Natural killer cell treated with Interleukin-12 subunit alpha and Interleukin-12 subunit beta and Interleukin-15 and Interleukin-18, amount 100 ng/mL, for 72 hours (primary cell): ENCODE measurements around the gene RAB33B. TPM values are rescaled to one million over a fixed set of nuclear protein-coding genes. Genes with fewer than 3 reads are reported as not detected.

Experiments
- ATAC-seq, 2 donors: fragments of 150-1000 bp; cut with Tn5 transposase in 1 of 2; sonication (Bioruptor Pico), chemical (Tn5 transposase) in 1 of 2; 2 replicates each; pipeline ENCODE4 v1.10.0; 2021
- DNase-seq: peaks from one replicate; pipeline ENCODE4 v3.0.0; 2022; ENCODE audit warnings: low spot score
- H3K27ac Mint-ChIP-seq, 2 donors: 1 replicate in 1 of 2; 2 replicates in 1 of 2; pipeline ENCODE4 v1.8.0; 2022; ENCODE audit warnings: mixed read lengths in 2 of 2, mild to moderate bottlenecking in 1 of 2, moderate library complexity in 1 of 2
- H3K27me3 Mint-ChIP-seq, 2 donors: 1 replicate in 1 of 2; 2 replicates in 1 of 2; pipeline ENCODE4 v1.8.0; 2022; ENCODE audit warnings: mixed read lengths in 2 of 2
- H3K36me3 Mint-ChIP-seq: one replicate; pipeline ENCODE4 v1.8.0; 2022; ENCODE audit warnings: mixed read lengths
- H3K4me1 Mint-ChIP-seq, 2 donors: 1 replicate in 1 of 2; 2 replicates in 1 of 2; pipeline ENCODE4 v1.8.0; 2022; ENCODE audit warnings: low read depth in 2 of 2, mixed read lengths in 2 of 2, mild to moderate bottlenecking in 1 of 2
- H3K4me3 Mint-ChIP-seq: one replicate; pipeline ENCODE4 v1.8.0; 2022; ENCODE audit warnings: mixed read lengths
- H3K9me3 Mint-ChIP-seq: 2 replicates; pipeline ENCODE4 v1.8.0; 2022; ENCODE audit warnings: mixed read lengths
- total RNA-seq, 2 donors: library from RNA; stranded (reverse); gene quantifications; one replicate each; pipeline ENCODE4 v1.2.3, GENCODE V29; 2022

RAB33B gene
- total RNA-seq, 2 donors from 2014 or later: 6.8 to 10.0 TPM

DNA sequence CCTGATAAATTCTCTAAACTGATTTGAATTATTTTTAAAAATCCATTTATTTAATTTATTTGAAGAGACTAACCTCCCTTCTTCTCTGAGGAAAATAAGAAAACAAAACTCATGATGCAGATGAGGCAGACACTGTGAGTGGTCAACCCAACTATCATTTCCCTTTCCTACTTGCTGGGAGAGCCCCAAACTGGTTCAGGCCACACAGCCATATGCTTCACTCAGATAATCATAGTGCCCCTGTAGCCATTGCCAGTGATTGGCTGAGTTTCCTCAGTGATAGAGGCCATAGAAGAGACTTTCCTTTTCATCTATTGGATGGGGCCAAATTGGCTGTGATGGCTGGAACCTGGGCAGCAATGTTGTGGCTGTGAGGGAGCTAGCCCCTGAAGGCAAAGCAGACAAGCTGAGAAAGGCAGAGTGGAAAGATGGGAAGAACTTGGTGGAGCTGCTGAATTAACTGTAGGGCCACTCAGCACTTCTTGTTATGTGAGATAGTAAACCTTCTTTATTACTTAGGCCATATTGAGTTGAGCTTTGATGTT is 49.8 kb downstream of the RAB33B start:
- ATAC-seq: no peak
- H3K36me3 Mint-ChIP-seq: no peaks in the 10 kb centered on the region

DNA sequence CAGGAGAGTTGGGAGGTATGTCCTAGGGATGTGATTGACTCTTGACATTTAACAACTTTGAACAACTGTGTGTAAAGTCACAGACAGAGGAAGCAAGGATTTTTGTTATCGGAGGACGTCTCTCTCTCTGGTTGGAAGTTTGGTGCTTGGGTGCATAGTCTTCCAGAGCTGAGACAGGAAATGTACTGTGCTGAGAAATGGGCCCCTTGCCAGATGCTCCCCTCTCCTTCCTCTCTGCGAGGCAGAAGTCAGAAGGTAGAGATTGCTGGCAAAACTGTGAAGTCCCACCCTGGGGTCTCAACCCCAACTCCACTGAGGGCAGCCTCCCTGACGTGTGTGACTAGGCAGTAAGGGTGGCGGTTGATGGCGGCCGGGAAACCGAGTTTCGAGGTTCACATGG is 52.9 kb downstream of the RAB33B start:
- no peaks in the 10 kb centered on the region for H3K36me3 Mint-ChIP-seq
- H3K27ac Mint-ChIP-seq: no peak overlapping the region
- DNase-seq: no peak
- H3K27me3 Mint-ChIP-seq: peaks cover 7 to 9% of the 10 kb centered on the region in 2 donors
- no peaks in the 10 kb centered on the region for H3K4me1 Mint-ChIP-seq
- H3K9me3 Mint-ChIP-seq: no peaks in the 10 kb centered on the region
- no peak for ATAC-seq
- H3K4me3 Mint-ChIP-seq: no peak overlapping the region

More for the DNA sequence above, 49.8 kb downstream of the RAB33B start:
- H3K27ac Mint-ChIP-seq: no peak overlapping the region
- H3K9me3 Mint-ChIP-seq: no peaks in the 10 kb centered on the region
- H3K27me3 Mint-ChIP-seq: peaks cover 8 to 11% of the 10 kb centered on the region in 2 donors
- H3K4me1 Mint-ChIP-seq: no peaks in the 10 kb centered on the region
- H3K4me3 Mint-ChIP-seq: no peak overlapping the region
- DNase-seq: no peak

DNA sequence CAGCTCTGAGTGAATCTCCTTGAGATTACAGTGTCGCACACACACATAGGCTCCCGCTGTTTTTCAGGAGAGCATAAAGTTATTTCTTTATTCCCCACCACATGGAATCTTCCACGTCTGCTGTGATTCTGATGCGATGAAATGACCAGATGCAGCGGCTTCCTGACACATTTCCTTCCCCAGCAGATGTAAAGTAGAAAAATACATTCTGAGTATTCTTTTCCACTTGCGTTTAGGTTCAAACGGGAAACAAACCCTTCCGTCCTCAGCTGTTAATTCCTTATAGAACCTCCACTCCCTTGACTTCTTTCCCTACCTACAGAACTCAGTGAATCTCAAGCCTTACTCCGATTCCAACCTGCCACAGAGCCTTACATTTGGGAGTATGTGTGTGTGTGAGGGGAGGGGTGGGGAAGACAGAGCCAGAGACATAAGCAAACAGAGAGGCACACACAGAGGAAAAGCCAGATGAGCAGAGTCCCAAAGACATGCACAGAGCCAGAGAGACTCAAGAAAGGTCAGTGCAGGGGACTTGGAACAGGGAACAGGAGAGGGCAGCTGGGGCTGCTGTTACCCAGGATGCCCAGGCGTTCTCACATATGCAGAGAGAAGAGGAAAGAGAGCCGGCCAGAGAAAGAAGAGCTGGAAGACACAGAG is 54.8 kb downstream of the RAB33B start:
- Mint-ChIP-seq H3K4me3 (no peak overlapping the region), H3K27ac (no peak overlapping the region), H3K36me3 (no peaks in the 10 kb centered on the region), H3K27me3 (peaks cover 0 to 2% of the 10 kb centered on the region in 2 donors), H3K9me3 (no peaks in the 10 kb centered on the region), H3K4me1 (no peaks in the 10 kb centered on the region)
- no peak for DNase-seq
- no peak for ATAC-seq

DNA sequence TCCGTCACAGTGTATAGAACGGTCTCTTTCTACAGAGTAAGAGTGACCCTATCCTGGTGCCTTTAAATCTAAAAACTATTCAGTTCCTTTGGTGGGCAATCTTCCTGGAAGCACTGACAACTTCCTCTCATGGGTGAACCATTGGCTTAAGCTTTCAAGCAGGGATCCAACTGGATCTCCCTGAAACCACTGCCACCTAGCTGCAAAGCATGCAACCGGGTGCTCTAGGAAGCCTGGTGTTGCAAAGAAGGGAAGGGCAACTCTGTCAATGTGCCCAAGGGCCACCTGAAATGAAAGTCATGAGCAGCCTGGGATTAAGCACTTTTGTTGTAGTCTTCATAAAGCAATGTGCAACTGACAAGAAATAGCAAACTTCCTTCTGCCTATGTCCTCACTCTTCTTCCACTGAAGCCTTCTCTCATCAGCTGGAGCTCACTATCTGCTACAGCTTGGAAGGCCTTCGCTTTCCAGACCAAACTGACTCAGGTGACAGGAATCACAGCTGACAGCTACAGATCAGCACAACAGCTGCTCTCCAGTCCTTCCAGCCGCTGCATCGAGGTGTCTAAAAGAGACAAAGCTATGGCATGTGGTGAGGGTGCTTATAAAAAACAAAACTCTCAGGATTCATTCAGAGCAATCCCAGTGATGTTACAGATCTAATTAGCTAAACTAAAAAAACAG is 55.9 kb downstream of the RAB33B start:
- no peaks in the 10 kb centered on the region for H3K9me3 Mint-ChIP-seq
- H3K27ac Mint-ChIP-seq: no peak overlapping the region
- peaks cover 0 to 2% of the 10 kb centered on the region in 2 donors for H3K27me3 Mint-ChIP-seq
- no peaks in the 10 kb centered on the region for H3K4me1 Mint-ChIP-seq
- H3K4me3 Mint-ChIP-seq: no peak overlapping the region
- ATAC-seq: peak in 1 of 2 donors; percentile 17
- H3K36me3 Mint-ChIP-seq: no peaks in the 10 kb centered on the region
- no peak for DNase-seq

DNA sequence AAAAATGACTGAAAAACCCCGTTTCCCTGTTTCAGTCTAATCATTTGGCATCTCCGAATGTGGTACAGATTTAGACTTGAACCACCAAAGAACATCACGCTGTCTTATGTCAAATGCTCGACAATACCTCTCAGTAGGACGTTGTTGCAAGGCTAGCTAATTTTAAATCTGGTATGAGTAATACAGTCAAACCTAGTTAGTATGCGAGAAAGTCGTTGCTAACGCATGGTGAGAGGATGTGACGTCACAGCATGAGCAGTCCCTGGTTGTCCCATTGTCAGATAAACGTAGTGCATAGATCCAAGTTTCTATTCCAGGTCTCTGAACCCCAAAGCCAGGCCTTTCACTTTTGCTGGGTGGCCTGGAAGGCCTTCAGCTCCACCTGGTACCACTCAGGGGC is 57.4 kb downstream of the RAB33B start:
- no peaks in the 10 kb centered on the region for H3K36me3 Mint-ChIP-seq

DNA sequence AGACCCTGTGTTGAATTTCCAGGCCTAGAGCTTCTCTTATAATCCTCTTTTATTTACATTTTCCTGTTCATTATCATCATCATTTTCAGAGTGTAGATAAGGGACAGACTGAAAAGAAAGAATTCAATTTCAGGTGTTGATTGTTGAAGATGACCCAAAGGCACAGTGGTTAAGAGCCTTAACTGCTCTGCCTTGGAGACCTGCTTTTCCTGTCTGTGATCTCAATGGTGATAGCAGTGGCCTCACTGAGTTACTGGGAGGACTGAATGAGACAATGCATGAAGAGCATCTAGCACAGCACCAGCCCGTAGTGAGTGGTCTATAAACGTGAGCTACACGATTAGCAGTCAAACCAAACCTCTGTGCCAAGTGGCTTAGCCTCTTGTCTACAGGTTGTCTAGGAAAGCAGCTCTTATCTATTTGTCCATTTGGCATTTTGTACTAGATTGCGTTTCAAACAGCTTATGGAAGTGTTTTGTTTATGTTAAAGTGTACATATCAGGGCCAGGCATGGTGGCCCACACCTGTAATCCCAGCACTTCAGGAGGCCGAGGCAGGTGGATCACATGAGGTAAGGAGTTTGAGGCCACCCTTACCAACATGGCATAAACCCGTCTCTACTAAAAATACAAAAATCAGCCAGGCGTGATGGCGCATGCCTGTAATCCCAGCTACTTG is 60.6 kb downstream of the RAB33B start:
- H3K4me3 Mint-ChIP-seq: no peak overlapping the region
- no peaks in the 10 kb centered on the region for H3K36me3 Mint-ChIP-seq
- H3K27me3 Mint-ChIP-seq: no peaks in the 10 kb centered on the region
- H3K9me3 Mint-ChIP-seq: no peaks in the 10 kb centered on the region
- DNase-seq: no peak
- ATAC-seq: no peak
- H3K4me1 Mint-ChIP-seq: no peaks in the 10 kb centered on the region
- H3K27ac Mint-ChIP-seq: no peak overlapping the region

More for the DNA sequence above, 57.4 kb downstream of the RAB33B start:
- no peak overlapping the region for H3K27ac Mint-ChIP-seq
- ATAC-seq (no peak), DNase-seq (no peak)
- peaks cover 0 to 2% of the 10 kb centered on the region in 2 donors for H3K27me3 Mint-ChIP-seq
- H3K9me3 Mint-ChIP-seq: no peaks in the 10 kb centered on the region
- H3K4me3 Mint-ChIP-seq: no peak overlapping the region
- H3K4me1 Mint-ChIP-seq: no peaks in the 10 kb centered on the region

DNA sequence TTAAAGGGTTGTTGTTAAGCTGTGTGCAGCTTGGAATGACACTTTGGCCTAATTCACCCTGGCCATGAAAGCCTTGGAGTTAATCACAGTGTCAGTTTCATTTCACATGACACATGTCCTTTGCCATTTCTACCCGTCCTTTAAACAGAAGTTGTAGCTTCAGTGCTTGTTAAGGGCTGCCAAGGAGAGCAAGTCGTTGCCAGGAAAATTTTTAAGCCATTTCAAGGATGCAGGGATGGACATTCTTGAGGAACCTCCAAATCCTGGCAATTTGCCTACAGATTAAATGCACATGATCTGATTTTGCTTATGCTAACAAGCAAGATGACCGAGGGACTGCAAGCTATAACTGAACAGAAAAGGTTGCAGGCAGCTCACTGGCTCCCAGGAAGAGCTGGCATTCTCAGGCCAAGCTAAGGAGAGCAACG is 61.6 kb downstream of the RAB33B start:
- Mint-ChIP-seq H3K36me3 (no peaks in the 10 kb centered on the region), H3K4me1 (no peaks in the 10 kb centered on the region), H3K27me3 (no peaks in the 10 kb centered on the region), H3K9me3 (no peaks in the 10 kb centered on the region), H3K27ac (no peak overlapping the region), H3K4me3 (no peak overlapping the region)
- ATAC-seq: no peak
- no peak for DNase-seq

DNA sequence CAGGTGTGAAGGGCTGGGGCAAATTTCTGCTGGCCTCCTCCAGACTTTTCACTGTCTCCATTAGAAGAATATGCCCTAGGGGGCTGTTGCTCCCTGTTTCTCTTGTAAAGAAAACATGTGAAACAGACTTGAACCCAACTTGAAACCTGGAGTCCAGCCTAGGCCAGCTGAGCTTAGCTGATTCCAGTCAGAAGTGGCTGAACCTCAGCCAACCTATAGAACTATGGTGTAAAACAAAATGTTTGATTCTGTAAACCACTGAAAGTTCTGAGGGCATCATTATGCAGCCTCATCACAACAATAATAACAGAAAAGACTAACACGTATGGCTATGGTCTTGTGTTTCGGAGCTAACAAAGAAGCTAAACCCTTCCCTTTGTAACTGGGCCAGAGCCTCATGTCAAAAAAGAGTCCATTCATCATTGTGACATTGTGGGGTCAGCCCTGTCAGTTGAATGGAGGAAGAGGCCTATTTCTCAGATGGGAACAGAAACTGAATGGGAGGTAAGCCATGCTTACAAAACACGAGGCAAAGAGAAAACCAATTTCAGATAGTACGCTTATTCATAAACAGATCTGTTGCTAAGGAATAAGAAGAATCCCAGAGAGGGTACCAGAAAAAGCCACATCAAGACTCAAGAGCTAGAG is 68.0 kb downstream of the RAB33B start:
- Mint-ChIP-seq H3K27me3 (no peaks in the 10 kb centered on the region), H3K36me3 (no peaks in the 10 kb centered on the region), H3K27ac (no peak overlapping the region), H3K9me3 (no peaks in the 10 kb centered on the region), H3K4me1 (peaks cover 15 to 23% of the 10 kb centered on the region in 2 donors), H3K4me3 (no peak overlapping the region)
- no peak for DNase-seq
- no peak for ATAC-seq

DNA sequence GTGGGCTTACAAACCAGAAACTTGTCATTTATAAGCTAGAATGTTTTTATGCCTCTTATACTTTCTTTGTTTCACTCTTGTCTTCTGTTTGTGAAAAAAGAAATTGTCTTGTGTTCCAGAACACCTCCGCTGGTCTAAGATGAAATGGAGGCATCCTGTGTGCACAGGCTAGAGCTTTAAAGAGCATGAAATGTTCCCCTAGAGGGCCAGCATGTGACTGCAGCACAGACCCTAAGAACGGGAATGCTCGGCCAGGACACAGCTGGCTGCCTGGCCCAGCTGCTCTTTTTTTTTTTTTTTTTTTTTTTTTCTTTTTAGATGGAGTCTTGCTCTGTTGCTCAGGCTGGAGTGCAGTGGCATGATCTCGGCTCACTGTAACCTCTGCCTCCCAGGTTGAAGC is 68.5 kb downstream of the RAB33B start:
- Mint-ChIP-seq H3K4me3 (no peak overlapping the region), H3K36me3 (no peaks in the 10 kb centered on the region), H3K9me3 (no peaks in the 10 kb centered on the region), H3K27ac (no peak overlapping the region), H3K4me1 (peaks cover 16 to 23% of the 10 kb centered on the region in 2 donors), H3K27me3 (no peaks in the 10 kb centered on the region)
- ATAC-seq (no peak), DNase-seq (no peak)

DNA sequence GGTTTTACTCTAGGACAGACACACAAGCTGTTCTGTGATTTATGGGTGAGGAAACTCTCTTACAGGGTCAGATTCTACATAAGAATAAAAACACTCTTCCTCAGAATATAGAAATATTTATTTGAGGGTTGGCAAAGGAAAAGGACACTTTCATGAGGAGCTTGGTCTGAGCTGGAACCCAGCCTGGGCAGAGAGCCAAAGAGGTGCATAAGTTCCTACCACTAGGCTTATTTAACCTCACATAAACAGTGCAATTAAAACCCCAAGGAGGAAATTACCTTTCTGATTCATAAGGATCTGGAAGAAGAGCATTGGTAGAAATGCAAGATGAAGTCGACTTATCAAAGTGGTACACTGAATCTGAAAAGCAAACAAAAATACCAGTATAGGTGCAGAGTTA is 69.2 kb downstream of the RAB33B start:
- Mint-ChIP-seq H3K36me3 (no peaks in the 10 kb centered on the region), H3K27me3 (no peaks in the 10 kb centered on the region), H3K4me3 (no peak overlapping the region), H3K27ac (no peak overlapping the region), H3K4me1 (peaks cover 18 to 23% of the 10 kb centered on the region in 2 donors), H3K9me3 (no peaks in the 10 kb centered on the region)
- ATAC-seq: no peak
- DNase-seq: no peak

DNA sequence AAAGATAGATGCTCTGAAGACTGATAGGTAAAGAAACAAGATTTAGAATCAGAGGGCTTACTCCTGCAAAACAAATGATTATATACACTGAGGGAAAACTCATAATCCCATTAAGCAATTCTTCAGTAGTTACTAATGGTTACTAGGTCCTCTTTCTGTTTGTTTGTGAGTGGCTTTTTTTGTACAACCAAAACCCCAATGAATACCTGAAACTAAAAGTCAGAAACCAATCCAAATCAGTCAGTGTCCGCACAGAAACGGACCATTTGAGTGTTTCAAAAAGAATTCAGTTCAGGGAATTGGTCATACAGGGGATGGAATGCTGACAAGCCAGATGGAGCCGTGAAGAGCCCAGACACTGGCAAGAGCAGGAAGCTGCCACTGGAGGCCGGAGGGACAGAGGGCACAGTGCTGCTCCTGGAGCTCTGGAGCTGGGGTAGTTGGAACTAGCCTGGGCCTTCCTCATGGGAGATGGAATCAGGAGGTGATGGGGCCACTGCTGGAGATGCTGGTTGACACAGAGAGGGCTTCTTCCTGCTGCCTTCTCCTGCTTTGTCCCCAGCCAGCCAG is 70.2 kb downstream of the RAB33B start:
- no peaks in the 10 kb centered on the region for H3K36me3 Mint-ChIP-seq

DNA sequence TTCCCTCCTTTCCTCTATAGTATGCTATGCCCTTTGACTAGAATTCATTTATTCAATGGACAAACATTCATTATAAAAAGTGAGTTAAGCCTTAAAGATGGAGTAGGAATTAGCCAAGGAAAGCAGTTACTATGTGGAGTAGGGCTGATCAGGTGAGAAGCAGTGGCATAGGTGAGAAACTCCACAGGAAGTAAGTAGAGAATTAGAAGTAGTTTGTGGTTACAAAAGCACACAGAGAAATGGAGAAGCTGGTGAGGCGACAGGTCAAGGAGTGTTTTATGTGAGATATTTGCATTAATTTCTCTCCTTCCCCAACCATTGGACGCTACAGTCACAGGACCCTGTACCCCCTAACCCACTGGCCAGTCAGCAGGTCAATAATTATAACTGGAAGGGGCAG is 71.5 kb downstream of the RAB33B start:
- no peaks in the 10 kb centered on the region for H3K9me3 Mint-ChIP-seq
- DNase-seq: no peak
- H3K4me1 Mint-ChIP-seq: peaks cover 34 to 38% of the 10 kb centered on the region in 2 donors
- no peak for ATAC-seq
- H3K36me3 Mint-ChIP-seq: no peaks in the 10 kb centered on the region
- H3K27ac Mint-ChIP-seq: no peak overlapping the region
- peak overlapping the region; percentile 31 for H3K4me3 Mint-ChIP-seq
- H3K27me3 Mint-ChIP-seq: no peaks in the 10 kb centered on the region

More for the DNA sequence above, 70.2 kb downstream of the RAB33B start:
- Mint-ChIP-seq H3K27ac (no peak overlapping the region), H3K27me3 (no peaks in the 10 kb centered on the region), H3K9me3 (no peaks in the 10 kb centered on the region), H3K4me3 (no peak overlapping the region), H3K4me1 (peaks cover 29 to 34% of the 10 kb centered on the region in 2 donors)
- no peak for DNase-seq
- ATAC-seq: no peak
